Activated CD8-positive, alpha-beta memory T cell treated with anti-CD3 and anti-CD28 coated beads, Interleukin-2, amount 10 ng/mL, durations not matched to agents 7 days and 5 days (primary cell): ENCODE data around the gene NUP42. TPM values are rescaled to one million over a fixed set of nuclear protein-coding genes. Genes with fewer than 3 reads are reported as not detected.

Source experiments
- ATAC-seq: fragments of 150-1000 bp; cut with Tn5 transposase; one replicate; pipeline ENCODE4 v1.10.0; 2021; ENCODE audit warnings: moderate library complexity
- CTCF ChIA-PET: fragments of 350-600 bp; sonication (Branson Sonifier 250); formaldehyde crosslinking; loops from one replicate; lab custom pipeline; 2021; ENCODE audit warnings: antibody characterized with exemption; lab: Charles Lee
- DNase-seq: peaks from one replicate; pipeline ENCODE4 v3.0.0-alpha.2; 2020
- H3K27ac Mint-ChIP-seq: one replicate; pipeline ENCODE4 v1.8.0; 2021; ENCODE audit warnings: mild to moderate bottlenecking, mixed read lengths
- H3K27me3 Mint-ChIP-seq: one replicate; pipeline ENCODE4 v1.8.0; 2021; ENCODE audit warnings: mixed read lengths
- H3K36me3 Mint-ChIP-seq: one replicate; pipeline ENCODE4 v1.8.0; 2021; ENCODE audit warnings: mild to moderate bottlenecking, mixed read lengths
- H3K4me1 Mint-ChIP-seq: one replicate; pipeline ENCODE4 v1.8.0; 2021; ENCODE audit warnings: mixed read lengths
- H3K4me3 Mint-ChIP-seq: one replicate; pipeline ENCODE4 v1.8.0; 2021; ENCODE audit warnings: mild to moderate bottlenecking, moderate library complexity, mixed read lengths
- H3K9me3 Mint-ChIP-seq: one replicate; pipeline ENCODE4 v1.8.0; 2022; ENCODE audit warnings: low read depth, mixed read lengths
- total RNA-seq, 2 experiments: library from RNA; stranded (reverse); gene quantifications; one replicate each; pipeline ENCODE4 v1.2.3, GENCODE V29; 2021

The NUP42 gene
- total RNA-seq, 2 experiments from 2014 or later: 51.3 to 58.0 TPM

DNA sequence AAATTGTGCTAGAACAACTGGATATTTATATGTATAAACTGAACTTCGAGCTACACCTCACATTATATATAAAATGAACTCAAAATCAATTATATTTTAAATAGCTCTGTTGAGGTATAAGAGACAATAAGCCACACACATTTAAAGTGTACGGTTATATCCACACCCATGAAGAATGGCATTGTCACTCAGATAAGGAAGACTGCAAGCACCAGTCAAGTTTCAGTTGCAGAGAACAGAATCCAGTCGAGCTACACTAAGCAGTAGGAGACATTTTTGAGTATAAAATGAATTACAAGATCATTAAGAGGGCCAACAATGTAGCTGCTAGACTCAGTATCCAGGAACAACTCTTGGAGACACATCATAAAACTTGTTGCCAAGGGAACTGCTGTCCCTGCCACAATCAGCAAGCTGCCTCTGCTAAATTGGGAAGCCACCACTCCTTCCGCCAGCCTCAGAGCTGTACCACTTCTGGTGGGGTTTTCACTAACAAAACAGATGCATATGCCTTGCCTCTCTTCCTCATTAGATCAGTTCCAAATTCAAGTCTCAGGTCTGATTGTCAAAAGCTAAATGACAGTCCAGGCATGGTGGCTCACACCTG, 45.1 kb downstream of the NUP42 start:
- Mint-ChIP-seq H3K4me1 (no peaks in the 10 kb centered on the region), H3K36me3 (no peaks in the 10 kb centered on the region), H3K4me3 (no peak overlapping the region), H3K27ac (no peak overlapping the region), H3K9me3 (no peaks in the 10 kb centered on the region), H3K27me3 (peaks cover 9% of the 10 kb centered on the region)
- DNase-seq: no peak
- no peak for ATAC-seq
- CTCF ChIA-PET: interaction anchor here (1.0 to 1.3 kb wide), 3 partner anchors 24 to 36 kb away, joined by 3 read pairs; no protein-coding TSS in a partner anchor

DNA sequence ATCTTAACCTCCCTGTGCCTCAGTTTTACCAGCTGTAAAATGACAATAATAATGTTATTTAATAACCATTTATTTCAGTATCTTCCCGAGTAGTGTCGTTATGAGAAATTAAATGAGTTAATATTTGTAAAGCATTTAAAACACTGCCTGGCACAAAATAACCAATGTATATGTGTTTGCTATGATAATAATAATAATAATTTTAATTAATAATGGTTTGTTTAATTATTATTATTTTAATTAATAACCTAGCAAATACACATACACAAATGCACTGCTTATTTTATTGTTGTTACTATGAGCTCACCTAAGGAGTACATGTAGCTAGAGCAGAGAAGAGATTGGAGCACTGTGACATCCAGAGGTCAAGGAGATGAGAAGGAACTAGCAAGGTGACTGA, 46.6 kb downstream of the NUP42 start:
- no peak overlapping the region for H3K27ac Mint-ChIP-seq
- CTCF ChIA-PET: interaction anchor here (1.0 kb wide), 1 partner anchor 11 kb away, joined by 3 read pairs; no protein-coding TSS in a partner anchor
- H3K4me1 Mint-ChIP-seq: peaks cover 2% of the 10 kb centered on the region
- no peaks in the 10 kb centered on the region for H3K36me3 Mint-ChIP-seq
- H3K27me3 Mint-ChIP-seq: peaks cover 8% of the 10 kb centered on the region
- H3K4me3 Mint-ChIP-seq: no peak overlapping the region
- H3K9me3 Mint-ChIP-seq: no peaks in the 10 kb centered on the region
- no peak for ATAC-seq
- no peak for DNase-seq

DNA sequence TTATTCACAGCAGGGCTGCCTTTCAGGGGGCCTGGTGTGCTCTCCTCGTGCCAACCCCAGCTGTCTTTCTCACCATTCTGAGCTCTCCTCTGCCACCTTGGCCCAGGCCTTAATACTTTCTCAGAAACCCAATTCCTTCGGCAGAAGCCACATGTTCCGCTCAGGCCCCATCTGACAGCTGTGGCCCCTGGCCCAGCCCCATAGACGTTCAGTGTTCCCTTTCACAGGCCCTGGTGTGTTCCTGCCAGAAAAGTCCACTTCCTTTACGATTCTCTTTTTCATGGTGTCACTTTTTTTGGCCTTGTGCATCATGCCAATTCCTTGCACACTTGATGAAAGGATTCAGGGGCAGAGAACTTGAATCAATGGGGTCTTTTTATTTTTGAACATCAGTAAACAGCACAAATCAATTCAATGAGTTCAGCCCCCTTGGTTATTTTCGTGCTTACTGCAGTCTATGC, 48.8 kb downstream of the NUP42 start:
- H3K27ac Mint-ChIP-seq: no peak overlapping the region
- no peak overlapping the region for H3K4me3 Mint-ChIP-seq
- CTCF ChIA-PET: no interaction called here

DNA sequence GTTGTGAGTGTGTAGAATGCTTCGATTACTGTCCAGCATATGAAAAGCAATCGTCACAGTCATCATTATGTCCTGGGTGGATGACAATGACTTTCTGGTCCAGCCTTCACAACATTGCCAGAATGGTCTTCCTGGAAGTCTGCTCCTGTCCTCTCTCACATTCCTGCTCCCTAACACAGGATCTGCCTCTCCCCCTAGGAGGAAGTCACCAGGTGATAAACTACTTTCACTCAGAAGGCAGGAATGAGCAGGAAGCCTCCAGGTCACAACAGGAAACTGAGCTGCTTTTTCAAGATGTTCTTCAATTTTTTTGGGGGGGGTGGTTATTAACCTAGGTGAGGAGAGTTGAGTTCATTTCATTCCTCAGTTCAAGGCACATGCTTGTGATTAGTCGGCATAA, 51.1 kb downstream of the NUP42 start:
- DNase-seq (no peak), ATAC-seq (no peak)
- Mint-ChIP-seq H3K27me3 (peaks cover 1% of the 10 kb centered on the region), H3K36me3 (no peaks in the 10 kb centered on the region), H3K9me3 (no peaks in the 10 kb centered on the region), H3K4me3 (no peak overlapping the region), H3K4me1 (peaks cover 10% of the 10 kb centered on the region), H3K27ac (no peak overlapping the region)
- CTCF ChIA-PET: no interaction called here

More for the DNA sequence above, 48.8 kb downstream of the NUP42 start:
- H3K9me3 Mint-ChIP-seq: no peaks in the 10 kb centered on the region
- DNase-seq (no peak), ATAC-seq (no peak)
- no peaks in the 10 kb centered on the region for H3K36me3 Mint-ChIP-seq
- H3K27me3 Mint-ChIP-seq: no peaks in the 10 kb centered on the region
- peaks cover 10% of the 10 kb centered on the region for H3K4me1 Mint-ChIP-seq

DNA sequence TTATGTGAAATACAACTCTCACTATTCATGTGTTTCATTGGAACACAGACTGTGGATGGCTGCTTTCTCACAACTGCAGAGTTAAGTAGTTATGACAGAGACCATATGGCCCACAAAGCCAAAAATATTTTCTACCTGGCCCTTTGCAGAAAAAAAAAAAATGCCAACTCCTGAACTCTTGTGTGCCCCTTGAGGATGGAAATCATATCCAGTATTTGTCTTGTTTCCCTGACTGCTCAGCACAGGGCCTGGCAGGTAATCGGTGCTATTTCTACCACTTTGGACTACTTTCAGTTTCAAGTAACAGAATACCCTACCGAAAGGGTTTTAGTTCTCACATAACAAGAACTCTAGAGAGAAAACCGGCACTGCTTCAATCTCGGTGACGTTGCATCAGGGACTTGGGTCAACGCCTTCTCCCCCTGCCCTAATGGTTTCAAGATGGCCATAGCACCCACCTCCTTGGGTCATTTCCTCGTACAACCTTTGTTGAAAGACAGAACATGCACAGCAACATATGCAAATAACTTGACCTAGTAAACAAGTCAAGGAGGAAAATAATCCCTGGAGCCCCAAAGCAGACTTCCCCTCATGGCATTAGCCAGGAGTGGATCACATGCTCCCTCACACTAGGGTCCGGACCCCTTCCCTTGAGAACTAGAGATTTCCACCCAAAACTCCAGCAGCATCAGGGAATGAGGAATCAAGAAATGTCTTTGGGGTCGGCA, 52.9 kb downstream of the NUP42 start:
- no peaks in the 10 kb centered on the region for H3K36me3 Mint-ChIP-seq
- H3K4me1 Mint-ChIP-seq: peaks cover 10% of the 10 kb centered on the region
- no peak for DNase-seq
- peaks cover 5% of the 10 kb centered on the region for H3K27me3 Mint-ChIP-seq
- no peaks in the 10 kb centered on the region for H3K9me3 Mint-ChIP-seq
- peak overlapping the region; percentile 35 for H3K27ac Mint-ChIP-seq
- ATAC-seq: peak; percentile 55
- peak overlapping the region; percentile 37 for H3K4me3 Mint-ChIP-seq
- CTCF ChIA-PET: no interaction called here

DNA sequence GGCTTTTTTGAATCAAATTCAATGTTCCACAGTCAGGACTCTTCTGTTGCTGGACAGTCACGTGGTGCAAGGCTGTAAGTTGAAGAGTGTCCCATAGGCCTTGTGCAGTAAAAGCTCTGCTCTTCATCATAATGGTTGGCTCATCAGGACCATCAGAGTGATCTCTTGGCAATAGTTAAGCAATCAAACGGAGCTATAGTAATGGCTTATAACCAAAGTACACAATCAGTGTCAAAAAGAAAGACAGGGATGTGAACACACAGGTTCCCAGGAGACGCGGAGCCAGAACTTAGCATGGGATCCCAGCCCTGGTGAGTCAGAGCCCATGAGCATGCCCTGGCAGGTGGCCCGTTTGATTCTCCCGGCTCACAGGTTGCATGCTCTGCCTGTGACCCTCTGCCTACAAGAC, 54.0 kb downstream of the NUP42 start:
- no peak overlapping the region for H3K27ac Mint-ChIP-seq

DNA sequence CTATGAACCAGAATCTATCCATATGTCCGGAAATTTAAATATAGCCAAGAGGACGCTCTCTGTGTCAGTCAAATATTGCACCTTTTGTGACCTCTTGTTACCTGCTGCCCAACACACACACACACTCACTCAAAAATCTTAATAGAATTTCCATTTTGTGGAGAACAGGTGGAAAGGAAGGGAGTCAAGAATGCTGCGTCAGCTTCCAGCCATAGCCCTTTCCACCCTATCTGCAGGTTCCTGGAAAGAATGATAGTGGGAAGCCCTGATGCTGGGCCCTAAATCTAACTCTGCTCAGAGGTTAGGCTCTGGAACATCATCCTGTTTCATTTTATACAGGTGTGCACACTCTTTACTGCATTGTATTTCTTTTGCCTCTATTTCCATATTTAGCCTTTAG, 55.2 kb downstream of the NUP42 start:
- Mint-ChIP-seq H3K36me3 (no peaks in the 10 kb centered on the region), H3K4me3 (no peak overlapping the region), H3K27ac (no peak overlapping the region), H3K27me3 (peaks cover 5% of the 10 kb centered on the region), H3K9me3 (no peaks in the 10 kb centered on the region), H3K4me1 (peaks cover 10% of the 10 kb centered on the region)
- DNase-seq: no peak
- CTCF ChIA-PET: interaction anchor here (1.1 to 2.3 kb wide), 2 partner anchors 36 to 284 kb away, joined by 3 to 5 read pairs; no protein-coding TSS in a partner anchor
- no peak for ATAC-seq

More for the DNA sequence above, 54.0 kb downstream of the NUP42 start:
- Mint-ChIP-seq H3K27me3 (peaks cover 5% of the 10 kb centered on the region), H3K4me1 (peaks cover 10% of the 10 kb centered on the region), H3K4me3 (no peak overlapping the region), H3K9me3 (no peaks in the 10 kb centered on the region), H3K36me3 (no peaks in the 10 kb centered on the region)
- ATAC-seq (no peak), DNase-seq (no peak)
- CTCF ChIA-PET: interaction anchor here (1.1 to 2.3 kb wide), 2 partner anchors 37 to 285 kb away, joined by 3 to 5 read pairs; no protein-coding TSS in a partner anchor

DNA sequence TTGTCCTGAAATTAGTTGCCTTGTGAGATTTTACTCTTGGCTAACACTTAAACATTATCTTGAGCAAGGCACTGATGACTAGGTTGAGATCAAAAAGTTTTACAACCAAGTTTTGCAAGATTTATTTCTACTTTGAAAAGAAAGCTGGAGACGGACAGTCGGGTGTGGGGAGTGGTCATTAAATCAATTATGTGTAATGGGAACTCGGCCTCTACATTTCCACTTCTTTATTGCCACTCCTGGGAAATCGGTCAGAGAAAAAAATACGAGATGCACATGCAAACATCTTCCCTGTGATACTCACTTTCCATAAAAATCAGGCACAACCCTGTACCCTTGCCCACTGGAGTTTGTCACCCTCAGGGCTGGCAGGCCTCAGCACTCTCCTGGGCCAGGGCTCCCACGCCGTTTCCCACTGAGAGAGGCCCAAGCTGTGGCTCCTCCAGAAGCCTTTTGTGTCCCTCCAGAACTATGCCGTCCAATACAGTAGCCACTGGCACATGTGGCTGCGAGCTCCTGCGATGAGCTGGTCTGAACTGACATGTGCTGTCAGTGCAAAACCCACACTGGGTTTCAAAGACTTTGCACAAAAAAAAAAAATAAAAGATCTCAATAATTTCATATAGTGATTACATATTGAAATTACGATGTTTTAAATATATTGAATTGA, 57.3 kb downstream of the NUP42 start:
- no peak for DNase-seq
- CTCF ChIA-PET: interaction anchor here (0.9 to 1.5 kb wide), 2 partner anchors 11 to 458 kb away, joined by 3 read pairs; no protein-coding TSS in a partner anchor

DNA sequence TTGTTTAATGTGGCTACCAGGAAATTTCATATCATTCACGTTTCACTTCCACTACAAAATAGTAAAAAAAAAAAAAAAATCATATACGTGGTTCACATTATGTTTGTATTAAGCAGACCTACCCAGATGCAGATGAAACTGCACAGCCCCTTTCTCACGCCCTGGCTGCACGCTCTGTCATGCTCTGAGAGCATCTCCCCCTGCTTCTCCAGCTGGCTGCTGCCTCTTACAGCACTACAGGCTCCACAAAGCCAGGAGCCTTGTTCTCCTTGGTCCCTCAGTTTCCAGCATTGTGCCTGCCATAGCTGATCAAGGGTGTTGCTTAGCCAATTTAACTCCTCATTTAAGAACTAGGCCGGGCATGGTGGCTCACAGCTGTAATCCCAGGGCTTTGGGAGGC, 57.9 kb downstream of the NUP42 start:
- Mint-ChIP-seq H3K27ac (no peak overlapping the region), H3K9me3 (no peaks in the 10 kb centered on the region), H3K36me3 (no peaks in the 10 kb centered on the region), H3K4me1 (peaks cover 4% of the 10 kb centered on the region), H3K27me3 (peaks cover 28% of the 10 kb centered on the region), H3K4me3 (no peak overlapping the region)
- CTCF ChIA-PET: interaction anchor here (0.9 to 1.5 kb wide), 3 partner anchors 11 to 457 kb away, joined by 3 read pairs; no protein-coding TSS in a partner anchor
- ATAC-seq (no peak), DNase-seq (no peak)

More for the DNA sequence above, 57.3 kb downstream of the NUP42 start:
- no peaks in the 10 kb centered on the region for H3K9me3 Mint-ChIP-seq
- H3K27ac Mint-ChIP-seq: no peak overlapping the region
- H3K4me1 Mint-ChIP-seq: peaks cover 7% of the 10 kb centered on the region
- H3K27me3 Mint-ChIP-seq: peaks cover 22% of the 10 kb centered on the region
- no peak for ATAC-seq
- no peak overlapping the region for H3K4me3 Mint-ChIP-seq
- no peaks in the 10 kb centered on the region for H3K36me3 Mint-ChIP-seq

DNA sequence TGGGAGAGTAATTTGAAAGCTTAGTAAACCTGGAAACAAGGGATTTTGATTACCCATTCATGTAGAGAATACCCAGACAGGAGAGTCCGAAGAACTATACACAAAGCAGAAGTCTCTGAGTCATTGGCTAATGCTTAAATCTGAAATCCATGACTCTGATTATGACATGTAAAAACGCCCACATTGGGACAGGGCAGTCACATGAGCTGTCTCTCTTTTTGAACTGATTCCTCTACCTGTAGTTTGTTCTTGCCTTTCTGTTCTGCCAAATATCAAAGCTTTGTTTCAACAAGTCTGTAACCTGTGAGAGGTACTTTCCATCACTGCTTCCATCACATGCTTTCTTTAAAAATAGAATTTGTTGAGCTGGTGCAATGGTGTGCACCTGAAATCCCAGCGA, 60.5 kb downstream of the NUP42 start:
- ATAC-seq (no peak), DNase-seq (no peak)
- Mint-ChIP-seq H3K4me3 (no peak overlapping the region), H3K27me3 (peaks cover 48% of the 10 kb centered on the region), H3K27ac (no peak overlapping the region), H3K9me3 (no peaks in the 10 kb centered on the region), H3K4me1 (no peaks in the 10 kb centered on the region), H3K36me3 (no peaks in the 10 kb centered on the region)
- CTCF ChIA-PET: no interaction called here

DNA sequence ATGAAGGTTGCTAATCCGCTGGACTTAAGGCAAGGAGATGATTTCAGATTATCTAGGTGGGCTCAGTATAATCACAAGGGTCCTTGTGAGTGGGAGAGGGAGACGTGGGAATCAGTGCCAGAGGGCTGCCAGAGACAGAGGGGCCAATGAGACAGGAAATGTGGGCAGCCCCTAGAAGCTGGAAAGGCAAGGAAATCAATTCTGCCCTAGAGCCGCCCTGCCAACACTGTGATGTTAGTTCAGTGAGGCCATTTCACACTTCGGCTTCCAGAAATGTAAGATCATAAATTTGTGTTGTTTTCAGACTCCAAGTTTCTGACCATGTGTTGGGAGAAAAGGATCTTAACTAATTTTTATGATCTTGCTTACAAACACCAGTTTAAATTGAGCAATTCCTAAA, 61.1 kb downstream of the NUP42 start:
- no peak overlapping the region for H3K27ac Mint-ChIP-seq
- peaks cover under 1% of the 10 kb centered on the region for H3K4me1 Mint-ChIP-seq
- CTCF ChIA-PET: no interaction called here
- no peak for DNase-seq
- H3K4me3 Mint-ChIP-seq: no peak overlapping the region
- peaks cover 52% of the 10 kb centered on the region for H3K27me3 Mint-ChIP-seq
- no peaks in the 10 kb centered on the region for H3K9me3 Mint-ChIP-seq
- H3K36me3 Mint-ChIP-seq: no peaks in the 10 kb centered on the region
- ATAC-seq: no peak

DNA sequence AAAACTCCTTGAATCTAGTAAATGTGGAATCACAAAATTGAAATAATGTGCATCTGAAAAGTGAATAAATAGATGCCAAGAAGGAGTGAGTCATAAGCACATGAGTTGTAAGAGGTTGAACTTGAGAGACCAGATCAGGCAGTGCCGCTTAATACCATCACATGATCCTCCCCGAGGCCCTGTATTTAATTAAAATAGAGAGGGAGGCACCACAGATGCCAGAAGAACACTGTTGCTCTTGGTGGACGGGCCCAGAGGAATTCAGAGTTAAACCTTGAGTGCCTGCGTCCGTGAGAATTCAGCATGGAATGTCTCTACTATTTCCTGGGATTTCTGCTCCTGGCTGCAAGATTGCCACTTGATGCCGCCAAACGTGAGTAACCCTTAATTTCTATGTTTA, 64.7 kb downstream of the NUP42 start, which contains the start of gene GPNMB:
TSS of gene GPNMB (plus strand) at position 221 of the 400 bp plus-strand sequence. CDS start at position 304, 83 bp downstream.
- no peaks in the 10 kb centered on the region for H3K9me3 Mint-ChIP-seq
- CTCF ChIA-PET: no interaction called here
- DNase-seq (no peak), ATAC-seq (no peak)
- no peak within 1 kb of the TSS for H3K27ac Mint-ChIP-seq
- no peak within 1 kb of the TSS for H3K4me3 Mint-ChIP-seq
- H3K27me3 Mint-ChIP-seq: peaks cover 82% of the 10 kb centered on the region
- no peaks in the 10 kb centered on the region for H3K36me3 Mint-ChIP-seq
- peaks cover 3% of the 10 kb centered on the region for H3K4me1 Mint-ChIP-seq

DNA sequence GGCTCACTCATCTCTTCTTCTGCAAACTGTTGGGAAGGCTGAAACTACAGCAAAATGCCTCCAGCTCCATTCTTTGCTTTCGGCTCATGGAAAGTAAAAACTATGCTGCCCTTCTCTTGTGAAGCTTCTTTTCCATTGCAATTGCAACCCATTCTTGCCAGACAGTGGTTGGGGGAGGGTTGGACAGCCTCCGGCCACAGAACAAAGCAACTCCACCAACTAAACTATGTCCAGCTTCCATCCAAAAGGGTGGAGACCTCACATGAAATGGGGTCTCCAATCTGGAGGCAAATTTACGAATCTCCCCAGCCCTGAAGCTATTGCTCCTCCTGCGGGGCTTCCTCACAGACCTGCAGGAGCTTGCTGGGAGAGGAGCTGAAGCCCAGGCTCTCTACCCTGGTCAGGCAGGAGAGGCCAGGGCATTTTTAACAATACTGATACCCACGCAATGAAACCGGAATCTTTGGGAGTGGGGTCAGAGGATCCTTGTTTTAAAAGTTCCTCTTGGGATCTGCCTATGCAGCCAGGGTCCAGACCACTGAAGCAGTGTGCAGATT, 65.3 kb downstream of the NUP42 start:
- Mint-ChIP-seq H3K4me1 (peaks cover 3% of the 10 kb centered on the region), H3K36me3 (no peaks in the 10 kb centered on the region), H3K27ac (no peak overlapping the region), H3K27me3 (peaks cover 86% of the 10 kb centered on the region), H3K4me3 (no peak overlapping the region), H3K9me3 (no peaks in the 10 kb centered on the region)
- DNase-seq (no peak), ATAC-seq (no peak)
- CTCF ChIA-PET: no interaction called here
